HepG2 (cell line): Measurements from ENCODE around the gene HNRNPC. TPM values are rescaled to one million over a fixed set of nuclear protein-coding genes. Genes with fewer than 3 reads are reported as not detected.

Source experiments
- ATAC-seq: fragments of 200-7000 bp; cut with Tn5 transposase; 3 replicates; pipeline ENCODE4 v1.9.1; 2020; ENCODE audit warnings: mild to moderate bottlenecking, moderate library complexity
- BruUV-seq: library from RNA; stranded (reverse); fragments of 400-500 nt; replicated peaks from 2 replicates; lab custom pipeline; 2021; lab: Mats Ljungman, UMichigan
- CTCF ChIA-PET: fragments of 300-600 bp; formaldehyde crosslinking; extraction: SDS; loops from one replicate; lab custom pipeline; 2021; ENCODE audit warnings: low total read pairs, inconsistent platforms, low intra/inter-chr PET ratio; lab: Yijun Ruan, JAX
- POLR2A ChIA-PET: fragments of 350-600 bp; sonication (Branson Sonifier 250); formaldehyde crosslinking; loops from one replicate; lab custom pipeline; 2020; ENCODE audit warnings: antibody characterized with exemption, inconsistent platforms; lab: Yijun Ruan, JAX
- DNase-seq: peaks from one replicate; pipeline ENCODE4 v3.0.0-alpha.2; 2015; ENCODE audit warnings: low spot score
- FAIRE-seq: peaks from 3 replicates; lab custom pipeline; 2011; peaks lifted over from hg19 to GRCh38; lab: Jason Lieb, UNC
- H2AFZ ChIP-seq: one replicate; pipeline ENCODE4 v1.6.1; 2011; ENCODE audit warnings: low read length, inconsistent platforms
- H3K27ac ChIP-seq: fragments of 300-600 bp; 3 replicates; pipeline ENCODE4 v1.8.0; 2011; ENCODE audit warnings: mixed run types, mild to moderate bottlenecking, mixed read lengths, low read length, inconsistent platforms; ENCODE audit not compliant: insufficient read depth; ENCODE audit errors: extremely low read length
- H3K27me3 ChIP-seq, 2 experiments: fragments of 200-600 bp in 1 of 2; 2 replicates in 1 of 2; 3 replicates in 1 of 2; pipeline versions ENCODE4 v1.6.0 to v1.8.0; 2011; ENCODE audit warnings: low read length in 2 of 2, mild to moderate bottlenecking in 2 of 2, moderate library complexity in 2 of 2, inconsistent platforms in 1 of 2; ENCODE audit not compliant: insufficient read depth in 2 of 2, control insufficient read depth in 1 of 2
- H3K36me3 ChIP-seq, 2 experiments: fragments of 200-600 bp in 1 of 2; replicated peaks in 1 of 2; 2 replicates in 1 of 2; 3 replicates in 1 of 2; pipeline versions ENCODE4 v1.5.1 to v1.8.0; 2011; ENCODE audit warnings: low read length in 2 of 2, inconsistent platforms in 1 of 2; ENCODE audit not compliant: insufficient read depth in 2 of 2, control insufficient read depth in 1 of 2
- H3K4me1 ChIP-seq: 2 replicates; pipeline ENCODE4 v1.5.1; 2012; ENCODE audit warnings: low read length, inconsistent platforms; ENCODE audit not compliant: insufficient read depth
- H3K4me2 ChIP-seq: 2 replicates; pipeline ENCODE4 v1.6.0; 2011; ENCODE audit warnings: low read depth, low read length, inconsistent platforms
- H3K4me3 ChIP-seq, 3 experiments: fragments of 200-600 bp in 1 of 3; sonication (generic), shearing (Covaris generic) in 1 of 3; replicated peaks in 1 of 3; 2 replicates each; pipeline ENCODE4 v1.5.1; 2011 to 2016; ENCODE audit warnings: low read length in 3 of 3, inconsistent platforms in 2 of 3, low read depth in 2 of 3, mild to moderate bottlenecking in 2 of 3, control low read depth in 1 of 3, mixed read lengths in 1 of 3; ENCODE audit not compliant: insufficient read depth in 1 of 3
- H3K79me2 ChIP-seq: one replicate; pipeline ENCODE4 v1.6.1; 2011; ENCODE audit warnings: low read length, inconsistent platforms; ENCODE audit not compliant: insufficient read depth
- H3K9ac ChIP-seq: 2 replicates; pipeline ENCODE4 v1.6.0; 2011; ENCODE audit warnings: mild to moderate bottlenecking, low read depth, low read length, inconsistent platforms; ENCODE audit not compliant: insufficient read depth
- H3K9me3 ChIP-seq: 2 replicates; pipeline ENCODE4 v1.5.1; 2012; ENCODE audit warnings: mild to moderate bottlenecking, low read length
- H4K20me1 ChIP-seq: 2 replicates; pipeline ENCODE4 v1.6.0; 2011; ENCODE audit warnings: inconsistent platforms, mild to moderate bottlenecking, low read length, moderate library complexity; ENCODE audit not compliant: insufficient read depth
- BRCA1 ChIP-seq: sonication (generic); formaldehyde crosslinking; IDR thresholded peaks from 2 replicates; pipeline ENCODE4 v1.4.0; 2020; ENCODE audit warnings: missing genetic modification reagents
- CHD4 ChIP-seq: fragments of 200-600 bp; sonication (generic); IDR thresholded peaks from 2 replicates; pipeline ENCODE4 v1.7.0; 2017; ENCODE audit warnings: mild to moderate bottlenecking, low read length, borderline replicate concordance
- HNRNPLL ChIP-seq: fragments of 200-400 bp; formaldehyde crosslinking; IDR thresholded peaks from 2 replicates; pipeline ENCODE4 v1.6.1; 2017; ENCODE audit warnings: mild to moderate bottlenecking, low read depth, low read length; ENCODE audit not compliant: poor library complexity, severe bottlenecking
- NR2F6 ChIP-seq, 2 experiments: IDR thresholded peaks; 2 replicates each; pipeline ENCODE4 v1.6.1; 2016; ENCODE audit warnings: antibody characterized with exemption in 1 of 2, mild to moderate bottlenecking in 1 of 2
- NRL ChIP-seq: sonication (generic); formaldehyde crosslinking; IDR thresholded peaks from 2 replicates; pipeline ENCODE4 v1.5.0; 2020; ENCODE audit warnings: missing genetic modification reagents, mild to moderate bottlenecking, moderate library complexity, borderline replicate concordance
- RARG ChIP-seq: sonication (generic); formaldehyde crosslinking; IDR thresholded peaks from 2 replicates; pipeline ENCODE4 v1.4.0; 2020; ENCODE audit warnings: low read depth, mild to moderate bottlenecking, missing genetic modification reagents
- SAP130 ChIP-seq: IDR thresholded peaks from 2 replicates; pipeline ENCODE4 v1.6.1; 2016; ENCODE audit warnings: low read depth
- SMAD3 ChIP-seq: sonication (generic); formaldehyde crosslinking; IDR thresholded peaks from 2 replicates; pipeline ENCODE4 v1.4.0; 2020; ENCODE audit warnings: missing genetic modification reagents
- SUZ12 ChIP-seq: fragments of 150-350 bp; IDR thresholded peaks from 2 replicates; pipeline ENCODE4 v1.6.1; 2014; ENCODE audit warnings: low read depth, low read length
- THYN1 ChIP-seq: sonication (generic); formaldehyde crosslinking; IDR thresholded peaks from 2 replicates; pipeline ENCODE4 v1.8.1; 2023; ENCODE audit warnings: low read depth, mild to moderate bottlenecking, moderate library complexity, missing genetic modification reagents, borderline replicate concordance
- ZFX ChIP-seq: sonication (generic); formaldehyde crosslinking; IDR thresholded peaks from 2 replicates; pipeline ENCODE4 v1.4.0; 2020; ENCODE audit warnings: mild to moderate bottlenecking, low read depth, missing genetic modification reagents, moderate library complexity
- ZNF331 ChIP-seq: sonication (generic); formaldehyde crosslinking; IDR thresholded peaks from 2 replicates; pipeline ENCODE4 v1.4.0; 2020; ENCODE audit warnings: missing genetic modification reagents
- ZNF484 ChIP-seq: sonication (generic); formaldehyde crosslinking; IDR thresholded peaks from 2 replicates; pipeline ENCODE4 v1.5.1; 2020; ENCODE audit warnings: mild to moderate bottlenecking, low read depth, missing genetic modification reagents, borderline replicate concordance
- ZNF780A ChIP-seq: sonication (generic); formaldehyde crosslinking; IDR thresholded peaks from 2 replicates; pipeline ENCODE4 v1.8.0; 2022; ENCODE audit warnings: mild to moderate bottlenecking, missing genetic modification reagents, moderate library complexity
- WGBS: methylation state at CpG from one replicate; pipeline ENCODE4 v1.1.6; 2017; ENCODE audit warnings: low lambda C conversion rate; 5-methylcytosine and 5-hydroxymethylcytosine counted together
- in situ Hi-C: cut with HindIII; loops from 2 replicates; pipeline ENCODE4 v1.10.0; 2017; ENCODE audit warnings: low pct_unique_long_range_greater_than_20kb; ENCODE audit not compliant: extremely low pct_ligation_motif_present
- intact Hi-C: fragments of 100-400 bp; cut with micrococcal nuclease; formaldehyde crosslinking; loops from one replicate; pipeline ENCODE4 v1.10.0; 2022; ENCODE audit not compliant: unreplicated experiment
- polyA plus RNA-seq, 8 experiments: library from polyadenylated mRNA; depleted of rRNA in 3 of 8; stranded (reverse) in 7 of 8; unstranded in 1 of 8; fragments of >200 nt; fragmentation: Illumina TruSeq in 4 of 8; extraction: Trizol in 4 of 8; gene quantifications; 2 replicates each; pipeline versions ENCODE4 v1.2.1 to v1.2.3, GENCODE V29; 2011 to 2016; ENCODE audit warnings: low read depth in 4 of 8, missing spikeins in 1 of 8, mixed read lengths in 1 of 8; ENCODE audit not compliant: insufficient read depth in 1 of 8
- total RNA-seq, 5 experiments: library from RNA; depleted of rRNA; stranded (reverse); fragments of >200 nt; fragmentation: Illumina TruSeq; extraction: Trizol; gene quantifications; 2 replicates each; pipeline ENCODE4 v1.2.3, GENCODE V29; 2016; ENCODE audit warnings: low read depth in 1 of 5
- TF ChIP-seq, protein P1 (sequence below): sonication (generic); formaldehyde crosslinking; IDR thresholded peaks from 2 replicates; pipeline ENCODE4 v1.4.0; 2020; ENCODE audit warnings: low read depth, mild to moderate bottlenecking, missing genetic modification reagents
- TF ChIP-seq, protein P2 (sequence below): sonication (generic); formaldehyde crosslinking; IDR thresholded peaks from 2 replicates; pipeline ENCODE4 v1.9.0; 2022; ENCODE audit warnings: low read depth, missing genetic modification reagents
- TF ChIP-seq, protein P3 (sequence below): sonication (generic); formaldehyde crosslinking; IDR thresholded peaks from 2 replicates; pipeline ENCODE4 v1.5.0; 2020; ENCODE audit warnings: mild to moderate bottlenecking, missing genetic modification reagents, moderate library complexity
- TF ChIP-seq, protein P4 (sequence below): sonication (generic); formaldehyde crosslinking; IDR thresholded peaks from 2 replicates; pipeline ENCODE4 v1.8.1; 2023; ENCODE audit warnings: mild to moderate bottlenecking, inconsistent platforms, moderate library complexity, missing genetic modification reagents, borderline replicate concordance

Gene HNRNPC
- total and polyA plus RNA-seq, 2 of the 13 experiments (the other 11 are each of a cell fraction or from before 2014, with no cell fraction given): 628 to 1,099 TPM

DNA sequence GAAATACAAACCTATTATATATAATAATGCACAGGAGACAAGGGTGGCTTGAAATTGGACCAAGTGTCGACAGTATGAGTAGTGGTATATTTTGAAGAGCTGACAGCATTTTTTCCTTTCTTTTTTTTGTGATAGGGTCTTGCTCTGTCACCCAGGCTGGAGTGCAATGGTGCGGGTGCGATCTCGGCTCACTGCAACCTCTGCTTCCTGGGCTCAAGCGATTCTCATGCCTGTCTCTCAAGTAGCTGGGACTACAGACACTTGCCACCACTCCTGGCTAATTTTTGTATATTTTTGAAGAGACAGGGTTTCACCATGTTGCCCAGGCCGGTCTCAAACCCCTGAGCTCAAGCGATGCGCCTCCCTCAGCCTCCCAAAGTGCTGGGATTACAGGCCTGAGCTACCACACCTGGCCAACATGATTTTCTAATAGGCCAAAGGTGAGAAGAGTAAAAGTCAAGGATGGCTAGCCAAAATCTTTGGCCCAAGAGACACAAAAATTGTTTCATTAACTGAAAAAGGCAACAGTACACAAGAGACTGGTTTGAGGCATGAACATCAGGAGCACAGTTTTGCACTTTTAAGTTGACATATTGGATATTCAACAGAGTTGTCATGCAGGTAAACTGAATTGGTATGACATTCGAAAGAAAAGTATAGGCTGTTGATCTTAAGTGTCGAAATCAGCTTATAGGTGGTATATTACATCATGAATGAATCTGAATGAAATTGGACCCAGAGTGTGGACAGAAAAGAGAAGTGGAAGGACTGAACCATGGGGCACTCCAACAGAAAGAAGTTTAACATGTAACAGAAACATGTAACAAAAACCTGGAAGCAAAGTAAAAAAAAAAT lies 12.5 kb downstream of the HNRNPC start:
- H3K27ac ChIP-seq: no peak overlapping the region
- BruUV-seq: no TSS peak
- in situ Hi-C loops: no loop called here
- H3K4me2 ChIP-seq: no peak overlapping the region
- 97% methylated on average over 10 of the region's 10 CpGs for WGBS
- FAIRE-seq (no peak), DNase-seq (no peak), ATAC-seq (peak; percentile 20)
- peaks cover 26 to 88% of the 10 kb centered on the region in 2 experiments for H3K36me3 ChIP-seq
- intact Hi-C loops: no loop called here
- ChIA-PET CTCF (no interaction called here), POLR2A (interaction anchor here (1.1 to 5.0 kb wide), 4 partner anchors 8 to 53 kb away, joined by 3 to 68 read pairs (median 26); no protein-coding TSS in a partner anchor)
- H4K20me1 ChIP-seq: peaks cover 97% of the 10 kb centered on the region
- H3K9ac ChIP-seq: no peak overlapping the region
- no peaks in the 10 kb centered on the region; a peak in 1 of 5 replicates for H3K27me3 ChIP-seq
- H3K9me3 ChIP-seq: no peaks in the 10 kb centered on the region
- H3K4me3 ChIP-seq: no peak overlapping the region
- peaks cover 71% of the 10 kb centered on the region for H3K4me1 ChIP-seq
- H2AFZ ChIP-seq: no peak overlapping the region
- H3K79me2 ChIP-seq: peaks cover 98% of the 10 kb centered on the region
- TF ChIP-seq, protein P1, sequence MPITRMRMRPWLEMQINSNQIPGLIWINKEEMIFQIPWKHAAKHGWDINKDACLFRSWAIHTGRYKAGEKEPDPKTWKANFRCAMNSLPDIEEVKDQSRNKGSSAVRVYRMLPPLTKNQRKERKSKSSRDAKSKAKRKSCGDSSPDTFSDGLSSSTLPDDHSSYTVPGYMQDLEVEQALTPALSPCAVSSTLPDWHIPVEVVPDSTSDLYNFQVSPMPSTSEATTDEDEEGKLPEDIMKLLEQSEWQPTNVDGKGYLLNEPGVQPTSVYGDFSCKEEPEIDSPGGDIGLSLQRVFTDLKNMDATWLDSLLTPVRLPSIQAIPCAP (CRISPR knock-in tag): no peak
- TF ChIP-seq ZNF484 (CRISPR knock-in tag) (no peak), CHD4 (no peak), SUZ12 (no peak), SAP130 (CRISPR knock-in tag) (peak; percentile 24; the same call in 1 of the 2 replicates), HNRNPLL (no peak), NR2F6 (IDR thresholded peaks at IDR 0.05) (no peak), NR2F6 (CRISPR knock-in tag; IDR thresholded peaks at IDR 0.05) (no peak), NRL (CRISPR knock-in tag) (no peak; the same call in 1 of the 2 replicates), ZFX (CRISPR knock-in tag) (no peak), SMAD3 (CRISPR knock-in tag) (no peak), RARG (CRISPR knock-in tag) (0 out of 2 replicates have a peak, but pooled peaks have one; percentile 23), BRCA1 (CRISPR knock-in tag) (no peak), ZNF331 (CRISPR knock-in tag) (0 out of 2 replicates have a peak, but pooled peaks have one; percentile 22), ZNF780A (no peak), THYN1 (CRISPR knock-in tag) (no peak)
- TF ChIP-seq, protein P2, sequence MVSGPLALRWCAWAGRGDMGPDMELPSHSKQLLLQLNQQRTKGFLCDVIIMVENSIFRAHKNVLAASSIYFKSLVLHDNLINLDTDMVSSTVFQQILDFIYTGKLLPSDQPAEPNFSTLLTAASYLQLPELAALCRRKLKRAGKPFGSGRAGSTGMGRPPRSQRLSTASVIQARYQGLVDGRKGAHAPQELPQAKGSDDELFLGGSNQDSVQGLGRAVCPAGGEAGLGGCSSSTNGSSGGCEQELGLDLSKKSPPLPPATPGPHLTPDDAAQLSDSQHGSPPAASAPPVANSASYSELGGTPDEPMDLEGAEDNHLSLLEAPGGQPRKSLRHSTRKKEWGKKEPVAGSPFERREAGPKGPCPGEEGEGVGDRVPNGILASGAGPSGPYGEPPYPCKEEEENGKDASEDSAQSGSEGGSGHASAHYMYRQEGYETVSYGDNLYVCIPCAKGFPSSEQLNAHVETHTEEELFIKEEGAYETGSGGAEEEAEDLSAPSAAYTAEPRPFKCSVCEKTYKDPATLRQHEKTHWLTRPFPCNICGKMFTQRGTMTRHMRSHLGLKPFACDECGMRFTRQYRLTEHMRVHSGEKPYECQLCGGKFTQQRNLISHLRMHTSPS (CRISPR knock-in tag): no peak
- TF ChIP-seq, protein P3, sequence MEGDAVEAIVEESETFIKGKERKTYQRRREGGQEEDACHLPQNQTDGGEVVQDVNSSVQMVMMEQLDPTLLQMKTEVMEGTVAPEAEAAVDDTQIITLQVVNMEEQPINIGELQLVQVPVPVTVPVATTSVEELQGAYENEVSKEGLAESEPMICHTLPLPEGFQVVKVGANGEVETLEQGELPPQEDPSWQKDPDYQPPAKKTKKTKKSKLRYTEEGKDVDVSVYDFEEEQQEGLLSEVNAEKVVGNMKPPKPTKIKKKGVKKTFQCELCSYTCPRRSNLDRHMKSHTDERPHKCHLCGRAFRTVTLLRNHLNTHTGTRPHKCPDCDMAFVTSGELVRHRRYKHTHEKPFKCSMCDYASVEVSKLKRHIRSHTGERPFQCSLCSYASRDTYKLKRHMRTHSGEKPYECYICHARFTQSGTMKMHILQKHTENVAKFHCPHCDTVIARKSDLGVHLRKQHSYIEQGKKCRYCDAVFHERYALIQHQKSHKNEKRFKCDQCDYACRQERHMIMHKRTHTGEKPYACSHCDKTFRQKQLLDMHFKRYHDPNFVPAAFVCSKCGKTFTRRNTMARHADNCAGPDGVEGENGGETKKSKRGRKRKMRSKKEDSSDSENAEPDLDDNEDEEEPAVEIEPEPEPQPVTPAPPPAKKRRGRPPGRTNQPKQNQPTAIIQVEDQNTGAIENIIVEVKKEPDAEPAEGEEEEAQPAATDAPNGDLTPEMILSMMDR (CRISPR knock-in tag): no peak
- TF ChIP-seq, protein P4, sequence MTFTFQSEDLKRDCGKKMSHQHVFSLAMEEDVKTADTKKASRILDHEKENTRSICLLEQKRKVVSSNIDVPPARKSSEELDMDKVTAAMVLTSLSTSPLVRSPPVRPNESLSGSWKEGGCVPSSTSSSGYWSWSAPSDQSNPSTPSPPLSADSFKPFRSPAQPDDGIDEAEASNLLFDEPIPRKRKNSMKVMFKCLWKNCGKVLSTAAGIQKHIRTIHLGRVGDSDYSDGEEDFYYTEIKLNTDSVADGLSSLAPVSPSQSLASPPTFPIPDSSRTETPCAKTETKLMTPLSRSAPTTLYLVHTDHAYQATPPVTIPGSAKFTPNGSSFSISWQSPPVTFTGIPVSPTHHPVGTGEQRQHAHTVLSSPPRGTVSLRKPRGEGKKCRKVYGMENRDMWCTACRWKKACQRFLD (CRISPR knock-in tag): no peak
